ENCODE measurements around the gene SPART. TPM values are rescaled to one million over a fixed set of nuclear protein-coding genes. Genes with fewer than 3 reads are reported as not detected.

The SPART gene
- total RNA-seq, 6 donors from 2014 or later, result 30.4 to 86.7 (median 47.9) TPM

DNA sequence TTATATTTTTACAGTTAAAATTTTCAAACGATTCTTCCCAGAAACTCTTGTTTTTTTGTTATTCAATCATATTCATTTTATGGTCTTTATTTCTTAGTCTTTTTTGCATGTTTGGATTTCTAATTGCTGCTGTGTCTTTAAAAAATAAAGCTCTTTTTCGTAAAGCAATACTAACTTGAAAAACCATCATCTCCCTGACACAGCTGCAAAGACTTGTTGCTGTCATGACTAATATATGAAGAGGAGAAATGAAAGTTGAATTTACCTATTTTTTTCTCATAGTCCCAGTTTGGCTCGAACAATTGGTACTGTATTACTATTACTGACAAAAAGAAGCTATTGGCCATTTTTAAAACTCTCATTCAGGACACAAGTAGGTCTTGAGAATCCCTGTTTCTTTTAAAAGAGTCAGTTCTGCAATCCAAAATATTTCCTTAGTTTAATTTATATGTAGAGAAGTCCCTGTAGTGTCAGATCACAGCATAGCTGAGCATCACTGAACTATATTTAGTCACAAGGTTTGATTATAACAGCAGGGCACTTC lies 12.1 kb upstream of the SPART start:
- Histone ChIP-seq H3K36me3 (no peaks in the 10 kb centered on the region), H3K27ac (peak overlapping the region in 1 of 4 donors; percentile 1), H3K9me3 (no peaks in the 10 kb centered on the region), H3K27me3 (no peaks in the 10 kb centered on the region), H3K4me3 (no peak overlapping the region), H3K4me1 (no peaks in the 10 kb centered on the region)
- ATAC-seq (ENCODE audit: low FRiP score in 2 of 2), result no peak
- no peak for DNase-seq
- 80 to 87% methylated on average over 3 of the region's 3 CpGs for WGBS, 2 donors
- TF ChIP-seq POLR2A (IDR thresholded peaks at IDR 0.05), result no peak
- no peak for TF ChIP-seq EP300 (IDR thresholded peaks at IDR 0.05)
- no peak for TF ChIP-seq POLR2AphosphoS5 (IDR thresholded peaks at IDR 0.05)
- TF ChIP-seq, protein P1, sequence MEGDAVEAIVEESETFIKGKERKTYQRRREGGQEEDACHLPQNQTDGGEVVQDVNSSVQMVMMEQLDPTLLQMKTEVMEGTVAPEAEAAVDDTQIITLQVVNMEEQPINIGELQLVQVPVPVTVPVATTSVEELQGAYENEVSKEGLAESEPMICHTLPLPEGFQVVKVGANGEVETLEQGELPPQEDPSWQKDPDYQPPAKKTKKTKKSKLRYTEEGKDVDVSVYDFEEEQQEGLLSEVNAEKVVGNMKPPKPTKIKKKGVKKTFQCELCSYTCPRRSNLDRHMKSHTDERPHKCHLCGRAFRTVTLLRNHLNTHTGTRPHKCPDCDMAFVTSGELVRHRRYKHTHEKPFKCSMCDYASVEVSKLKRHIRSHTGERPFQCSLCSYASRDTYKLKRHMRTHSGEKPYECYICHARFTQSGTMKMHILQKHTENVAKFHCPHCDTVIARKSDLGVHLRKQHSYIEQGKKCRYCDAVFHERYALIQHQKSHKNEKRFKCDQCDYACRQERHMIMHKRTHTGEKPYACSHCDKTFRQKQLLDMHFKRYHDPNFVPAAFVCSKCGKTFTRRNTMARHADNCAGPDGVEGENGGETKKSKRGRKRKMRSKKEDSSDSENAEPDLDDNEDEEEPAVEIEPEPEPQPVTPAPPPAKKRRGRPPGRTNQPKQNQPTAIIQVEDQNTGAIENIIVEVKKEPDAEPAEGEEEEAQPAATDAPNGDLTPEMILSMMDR (IDR thresholded peaks at IDR 0.05), result no peak

DNA sequence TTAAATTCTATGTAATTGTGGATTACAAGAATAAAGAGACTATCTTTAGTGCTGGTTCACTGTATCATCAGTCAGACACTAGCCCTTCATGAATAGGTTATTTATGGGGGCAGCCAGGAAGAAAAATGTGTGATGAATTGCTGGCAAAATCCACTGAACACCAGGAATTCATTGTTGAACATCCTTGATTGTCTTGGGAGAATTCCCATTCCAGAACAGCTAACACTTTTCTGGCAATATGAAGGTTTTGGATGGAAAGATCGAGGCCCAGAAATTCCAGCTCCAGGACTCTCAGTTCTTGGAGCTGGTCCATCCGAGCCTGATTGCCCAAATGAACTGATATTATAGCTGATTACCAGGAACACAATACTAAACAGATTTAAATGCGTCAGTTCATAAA lies 11.5 kb upstream of the SPART start:
- no peaks in the 10 kb centered on the region for H3K4me1 ChIP-seq
- no peak for TF ChIP-seq POLR2A (IDR thresholded peaks at IDR 0.05)
- WGBS, 2 donors, result 73 to 80% methylated on average over 3 of the region's 3 CpGs
- H3K4me3 ChIP-seq, result no peak overlapping the region
- no peaks in the 10 kb centered on the region for H3K9me3 ChIP-seq
- no peaks in the 10 kb centered on the region for H3K36me3 ChIP-seq
- DNase-seq, result no peak
- H3K27ac ChIP-seq, result no peak overlapping the region
- no peaks in the 10 kb centered on the region for H3K27me3 ChIP-seq
- ATAC-seq (ENCODE audit: low FRiP score in 2 of 2), result peak in 1 of 2 donors; percentile 58

DNA sequence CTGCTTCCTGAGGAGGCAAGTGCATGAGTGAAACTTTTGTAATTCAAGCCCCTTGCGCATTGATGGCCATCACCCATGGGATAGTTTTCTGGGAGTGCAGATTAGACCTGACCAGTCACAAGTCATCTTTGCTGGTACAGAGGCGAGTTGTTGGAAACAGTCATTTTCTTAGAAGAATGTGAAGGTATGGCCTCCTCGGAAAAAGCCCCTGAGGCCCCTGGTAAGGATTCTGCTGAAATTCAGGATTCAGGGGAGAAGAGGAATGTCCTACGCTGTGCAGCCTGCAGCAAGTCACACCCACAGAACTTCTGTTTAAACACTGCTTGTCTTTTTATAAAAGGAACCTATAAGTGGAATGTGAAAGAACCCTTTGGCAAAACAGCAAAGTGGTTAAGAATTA lies 11.0 kb upstream of the SPART start:
- Histone ChIP-seq H3K36me3 (no peaks in the 10 kb centered on the region), H3K4me1 (no peaks in the 10 kb centered on the region), H3K27me3 (no peaks in the 10 kb centered on the region), H3K27ac (no peak overlapping the region), H3K4me3 (no peak overlapping the region), H3K9me3 (no peaks in the 10 kb centered on the region)
- ATAC-seq (ENCODE audit: low FRiP score in 2 of 2) (no peak), DNase-seq (no peak)
- TF ChIP-seq POLR2A (IDR thresholded peaks at IDR 0.05) (no peak), EP300 (IDR thresholded peaks at IDR 0.05) (no peak), POLR2AphosphoS5 (IDR thresholded peaks at IDR 0.05) (no peak)
- TF ChIP-seq, protein P1 (IDR thresholded peaks at IDR 0.05), result no peak
- 77 to 95% methylated on average over 4 of the region's 4 CpGs for WGBS, 2 donors

DNA sequence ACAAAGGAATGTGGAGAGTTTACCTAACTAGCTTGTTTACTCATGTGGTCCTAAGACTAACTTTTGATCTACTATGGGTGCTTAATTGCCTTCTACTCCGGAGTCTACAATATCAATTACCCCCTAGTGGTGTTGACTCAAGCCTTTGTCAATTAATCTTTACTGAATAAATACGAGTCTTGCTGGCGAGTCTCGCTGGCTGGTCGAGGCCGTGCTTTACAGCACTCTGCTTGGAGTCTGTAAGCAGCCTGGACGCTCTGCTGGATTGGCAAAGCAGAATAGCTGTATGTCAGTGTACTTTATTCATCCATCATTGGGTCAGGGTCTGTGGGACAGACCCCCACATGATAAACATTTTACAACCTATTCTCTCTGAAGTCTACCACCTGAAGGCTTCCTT lies 9.9 kb upstream of the SPART start:
- no peaks in the 10 kb centered on the region for H3K9me3 ChIP-seq
- no peaks in the 10 kb centered on the region for H3K27me3 ChIP-seq
- H3K27ac ChIP-seq, result no peak overlapping the region
- peak in 1 of 2 donors; percentile 10 for DNase-seq
- no peak overlapping the region for H3K4me3 ChIP-seq
- H3K36me3 ChIP-seq, result no peaks in the 10 kb centered on the region
- H3K4me1 ChIP-seq, result no peaks in the 10 kb centered on the region
- TF ChIP-seq POLR2A (IDR thresholded peaks at IDR 0.05) (no peak), POLR2AphosphoS5 (IDR thresholded peaks at IDR 0.05) (no peak), EP300 (IDR thresholded peaks at IDR 0.05) (no peak)
- TF ChIP-seq, protein P1 (IDR thresholded peaks at IDR 0.05), result no peak
- 73 to 84% methylated on average over 7 of the region's 7 CpGs for WGBS, 2 donors
- no peak for ATAC-seq (ENCODE audit: low FRiP score in 2 of 2)

DNA sequence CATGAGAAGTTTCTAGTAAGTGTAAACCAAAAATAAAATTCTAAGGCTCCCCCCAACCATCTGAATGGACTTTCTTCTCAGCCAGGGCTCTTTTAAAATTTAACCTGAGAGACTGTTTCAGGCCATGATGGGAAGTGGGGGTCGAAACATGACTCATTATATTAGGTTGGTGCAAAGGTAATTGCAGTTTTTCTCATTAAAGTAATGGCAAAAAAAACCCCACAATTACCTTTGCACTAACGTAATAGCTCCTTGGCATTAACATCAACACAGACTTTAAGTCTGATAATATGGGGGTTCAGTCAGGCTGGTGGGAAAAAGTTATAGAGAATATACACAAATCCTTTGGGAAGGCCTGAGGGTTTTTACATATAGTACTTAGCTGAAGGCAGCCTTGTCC lies 9.4 kb upstream of the SPART start:
- no peaks in the 10 kb centered on the region for H3K4me1 ChIP-seq
- DNase-seq (no peak), ATAC-seq (ENCODE audit: low FRiP score in 2 of 2) (no peak)
- H3K27ac ChIP-seq, result no peak overlapping the region
- TF ChIP-seq POLR2A (IDR thresholded peaks at IDR 0.05) (no peak), EP300 (IDR thresholded peaks at IDR 0.05) (no peak), POLR2AphosphoS5 (IDR thresholded peaks at IDR 0.05) (no peak)
- TF ChIP-seq, protein P1 (IDR thresholded peaks at IDR 0.05), result no peak
- no peaks in the 10 kb centered on the region for H3K36me3 ChIP-seq
- no peak overlapping the region for H3K4me3 ChIP-seq
- H3K27me3 ChIP-seq, result no peaks in the 10 kb centered on the region
- no peaks in the 10 kb centered on the region for H3K9me3 ChIP-seq
- WGBS, 2 donors, result 90 to 92% methylated on average over 2 of the region's 2 CpGs
